Stimulated activated naive CD8-positive, alpha-beta T cell treated with anti-CD3 and anti-CD28 coated beads, Interleukin-15, amount 100 ng/mL, for 72 hours (primary cell): ENCODE measurements around the gene TBX1.
A peak's percentile ranks its signal among the peaks of the same experiment; 100 is the strongest.
"Not testable (repeated sequence)": the region's sequence is repeated elsewhere in the genome, so short reads cannot be mapped to it uniquely, and the experiment has no call there.

Experiments
- ATAC-seq: fragments of 150-1000 bp; cut with Tn5 transposase; 2 replicates; pipeline ENCODE4 v1.10.0; 2021; ENCODE audit warnings: mild to moderate bottlenecking, moderate library complexity
- DNase-seq, 2 donors: peaks; one replicate each; pipeline ENCODE4 v3.0.0; 2021 to 2022
- H3K27ac Mint-ChIP-seq, 2 donors: one replicate each; pipeline ENCODE4 v1.8.0; 2022; ENCODE audit warnings: mild to moderate bottlenecking in 2 of 2, mixed read lengths in 2 of 2, moderate library complexity in 2 of 2
- H3K27me3 Mint-ChIP-seq: one replicate; pipeline ENCODE4 v1.8.0; 2022; ENCODE audit warnings: mixed read lengths
- H3K4me1 Mint-ChIP-seq: one replicate; pipeline ENCODE4 v1.8.0; 2022; ENCODE audit warnings: mild to moderate bottlenecking, mixed read lengths
- H3K4me3 Mint-ChIP-seq, 2 donors: one replicate each; pipeline ENCODE4 v1.8.0; 2022; ENCODE audit warnings: mild to moderate bottlenecking in 2 of 2, mixed read lengths in 2 of 2, moderate library complexity in 1 of 2
- H3K9me3 Mint-ChIP-seq, 2 donors: one replicate each; pipeline ENCODE4 v1.8.0; 2022; ENCODE audit warnings: mixed read lengths in 2 of 2

TBX1 gene

DNA sequence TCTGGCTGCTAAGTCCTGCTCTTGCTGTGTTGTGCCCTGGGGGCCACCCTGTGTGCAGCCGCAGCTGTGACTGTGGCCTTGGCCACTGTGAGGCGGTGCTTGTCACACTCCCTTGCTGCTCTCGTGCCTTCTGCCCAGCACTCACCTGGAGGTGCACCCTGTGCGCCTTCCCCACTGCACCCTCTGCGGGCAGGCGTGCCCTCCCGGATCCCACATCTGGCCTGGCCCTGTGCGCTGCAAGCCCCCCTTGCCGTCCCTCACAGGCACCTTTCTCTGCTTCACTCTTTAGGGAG lies 27.2 kb downstream of the TBX1 start:
- H3K9me3 Mint-ChIP-seq, result peaks cover 0 to 13% of the 10 kb centered on the region in 2 donors
- DNase-seq, result no peak
- no peaks in the 10 kb centered on the region for H3K27me3 Mint-ChIP-seq
- no peaks in the 10 kb centered on the region for H3K4me1 Mint-ChIP-seq
- no peak for ATAC-seq
- no peak overlapping the region for H3K4me3 Mint-ChIP-seq
- H3K27ac Mint-ChIP-seq, result peak overlapping the region in 1 of 2 donors; percentile 80

DNA sequence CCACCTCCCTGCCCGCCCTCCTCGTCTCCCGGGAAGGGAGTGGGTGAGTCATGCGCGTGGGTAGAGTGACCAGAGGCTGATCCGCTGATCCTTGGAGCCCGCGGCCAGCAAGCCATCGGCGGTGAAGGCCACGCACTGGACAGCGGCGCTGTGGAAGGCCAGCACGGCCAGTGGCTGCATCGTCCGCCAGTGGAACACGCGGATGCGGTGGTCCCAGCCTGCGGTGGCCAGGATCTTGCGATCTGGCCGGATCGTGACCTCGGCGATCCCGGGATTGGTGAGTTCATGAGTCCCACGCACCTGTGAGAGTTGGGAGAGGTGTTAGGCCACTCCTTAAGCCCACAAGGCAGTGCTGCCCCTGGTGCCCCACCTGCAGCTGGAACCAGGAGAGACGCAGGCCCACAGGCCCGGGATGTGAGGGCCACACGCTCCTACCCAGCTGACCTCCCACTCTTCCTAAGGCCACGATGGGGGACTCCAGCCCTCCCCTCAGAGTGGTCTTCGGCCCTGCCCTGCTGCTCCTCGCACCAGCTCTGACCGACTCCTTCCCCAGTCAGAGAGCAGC lies 28.2 kb downstream of the TBX1 start:
- H3K9me3 Mint-ChIP-seq, result peaks cover 5 to 16% of the 10 kb centered on the region in 2 donors
- no peaks in the 10 kb centered on the region for H3K4me1 Mint-ChIP-seq
- DNase-seq, result no peak
- H3K27ac Mint-ChIP-seq, result no peak overlapping the region
- ATAC-seq, result no peak
- no peaks in the 10 kb centered on the region for H3K27me3 Mint-ChIP-seq
- H3K4me3 Mint-ChIP-seq, result no peak overlapping the region

DNA sequence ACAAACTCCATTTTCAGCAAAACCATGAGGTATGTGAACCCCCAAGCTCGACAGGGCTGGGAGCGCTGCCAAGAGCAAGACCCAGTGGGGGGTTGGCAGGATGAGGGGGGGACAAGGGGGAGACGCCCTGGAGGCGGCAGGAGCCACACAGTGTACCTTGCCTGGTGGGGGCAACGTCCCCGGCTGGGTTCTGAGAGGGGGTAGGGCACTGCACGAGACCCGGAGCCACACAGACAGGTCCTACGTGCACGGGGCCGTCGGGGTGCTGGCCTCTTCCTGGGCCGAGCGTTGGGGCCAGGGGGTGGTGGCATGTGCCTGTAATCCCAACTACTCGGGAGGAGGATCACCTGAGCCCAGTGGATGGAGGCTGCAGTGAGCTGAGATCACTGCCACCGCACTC lies 28.8 kb downstream of the TBX1 start:
- ATAC-seq (no peak), DNase-seq (no peak)
- H3K27ac Mint-ChIP-seq, result no peak overlapping the region
- H3K9me3 Mint-ChIP-seq, result peaks cover 5 to 16% of the 10 kb centered on the region in 2 donors
- no peaks in the 10 kb centered on the region for H3K27me3 Mint-ChIP-seq
- H3K4me1 Mint-ChIP-seq, result no peaks in the 10 kb centered on the region
- no peak overlapping the region for H3K4me3 Mint-ChIP-seq

DNA sequence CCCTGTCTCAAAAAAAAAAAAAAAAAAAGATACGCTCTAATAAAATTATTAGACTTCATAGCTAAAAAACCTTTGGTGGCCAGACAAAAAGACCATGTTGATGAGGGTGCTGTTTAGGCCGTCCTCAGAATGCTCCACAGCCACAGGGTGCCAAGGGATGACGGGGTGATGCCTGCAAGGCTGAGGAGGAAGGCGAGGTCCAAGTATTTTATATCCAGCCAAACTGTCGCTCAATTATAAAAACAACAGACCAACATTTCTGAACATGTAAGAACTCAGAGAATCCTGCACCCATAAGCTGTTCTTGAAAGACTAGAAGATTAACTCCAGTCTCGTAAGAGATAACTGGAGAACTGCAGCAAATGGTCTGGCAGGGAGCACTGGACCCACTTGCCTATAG lies 29.2 kb downstream of the TBX1 start:
- no peaks in the 10 kb centered on the region for H3K4me1 Mint-ChIP-seq
- DNase-seq (no peak), ATAC-seq (no peak)
- peaks cover 5 to 16% of the 10 kb centered on the region in 2 donors for H3K9me3 Mint-ChIP-seq
- no peak overlapping the region for H3K27ac Mint-ChIP-seq
- no peaks in the 10 kb centered on the region for H3K27me3 Mint-ChIP-seq
- no peak overlapping the region for H3K4me3 Mint-ChIP-seq

DNA sequence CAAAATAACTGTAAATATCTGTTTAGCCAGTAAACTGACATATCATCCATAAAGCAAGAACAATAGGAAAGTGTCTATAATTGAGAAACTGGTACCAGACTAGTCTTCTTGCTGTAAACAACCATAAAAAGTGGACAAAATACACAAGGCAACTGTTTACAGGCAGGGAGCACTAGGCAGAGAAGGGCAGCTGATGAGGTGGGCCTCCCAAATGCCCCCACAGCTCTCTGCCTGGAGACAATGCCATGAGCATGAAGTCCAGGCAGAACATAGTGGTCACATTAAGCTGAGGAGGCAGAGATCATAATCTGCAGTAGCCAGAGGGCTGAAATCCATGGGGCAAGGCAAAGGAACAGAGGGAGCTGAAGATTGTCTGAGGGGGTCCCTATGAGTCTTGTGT lies 30.7 kb downstream of the TBX1 start:
- DNase-seq, result no peak
- Mint-ChIP-seq H3K4me1 (peaks cover 9% of the 10 kb centered on the region), H3K4me3 (no peak overlapping the region), H3K27me3 (no peaks in the 10 kb centered on the region), H3K9me3 (peaks cover 5 to 16% of the 10 kb centered on the region in 2 donors), H3K27ac (no peak overlapping the region)
- no peak for ATAC-seq

DNA sequence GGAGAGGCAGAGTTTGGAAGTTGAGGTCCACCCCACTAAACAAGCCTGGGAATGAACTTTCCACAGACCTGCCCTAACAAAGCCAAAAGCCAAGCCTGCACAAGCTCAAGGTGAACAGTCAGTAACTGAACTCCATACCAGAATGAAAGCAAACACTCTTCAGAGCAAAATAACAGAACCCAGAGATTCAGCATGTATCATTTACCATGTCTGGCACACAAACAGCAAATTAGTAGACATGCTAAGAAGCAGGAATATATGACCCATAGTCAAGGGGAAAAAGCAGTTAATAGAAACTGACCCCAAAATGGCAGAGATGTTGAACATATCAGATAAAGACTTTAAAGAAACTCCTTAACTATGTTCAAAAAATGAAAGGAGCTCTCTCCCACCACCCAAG lies 31.3 kb downstream of the TBX1 start:
- no peak overlapping the region for H3K27ac Mint-ChIP-seq
- H3K27me3 Mint-ChIP-seq, result no peaks in the 10 kb centered on the region
- no peak overlapping the region for H3K4me3 Mint-ChIP-seq
- H3K4me1 Mint-ChIP-seq, result peaks cover 9% of the 10 kb centered on the region
- DNase-seq (no peak), ATAC-seq (no peak)
- peaks cover 5 to 16% of the 10 kb centered on the region in 2 donors for H3K9me3 Mint-ChIP-seq

DNA sequence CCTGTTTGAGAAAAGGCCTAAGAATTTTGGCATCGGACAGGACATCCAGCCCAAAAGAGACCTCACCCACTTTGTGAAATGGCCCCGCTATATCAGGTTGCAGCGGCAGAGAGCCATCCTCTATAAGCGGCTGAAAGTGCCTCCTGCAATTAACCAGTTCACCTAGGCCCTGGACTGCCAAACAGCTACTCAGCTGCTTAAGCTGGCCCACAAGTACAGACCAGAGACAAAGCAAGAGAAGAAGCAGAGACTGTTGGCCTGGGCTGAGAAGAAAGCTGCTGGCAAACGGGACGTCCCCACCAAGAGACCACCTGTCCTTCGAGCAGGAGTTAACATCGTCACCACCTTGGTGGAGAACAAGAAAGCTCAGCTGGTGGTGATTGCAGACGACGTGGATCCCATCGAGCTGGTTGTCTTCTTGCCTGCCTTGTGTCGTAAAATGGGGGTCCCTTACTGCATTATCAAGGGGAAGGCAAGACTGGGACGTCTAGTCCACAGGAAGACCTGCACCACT lies 31.9 kb downstream of the TBX1 start:
- H3K27me3 Mint-ChIP-seq, ATAC-seq, H3K4me3 Mint-ChIP-seq, H3K4me1 Mint-ChIP-seq, DNase-seq, H3K27ac Mint-ChIP-seq: not testable (repeated sequence)
- H3K9me3 Mint-ChIP-seq, result peaks cover 5 to 16% of the 10 kb centered on the region in 2 donors

DNA sequence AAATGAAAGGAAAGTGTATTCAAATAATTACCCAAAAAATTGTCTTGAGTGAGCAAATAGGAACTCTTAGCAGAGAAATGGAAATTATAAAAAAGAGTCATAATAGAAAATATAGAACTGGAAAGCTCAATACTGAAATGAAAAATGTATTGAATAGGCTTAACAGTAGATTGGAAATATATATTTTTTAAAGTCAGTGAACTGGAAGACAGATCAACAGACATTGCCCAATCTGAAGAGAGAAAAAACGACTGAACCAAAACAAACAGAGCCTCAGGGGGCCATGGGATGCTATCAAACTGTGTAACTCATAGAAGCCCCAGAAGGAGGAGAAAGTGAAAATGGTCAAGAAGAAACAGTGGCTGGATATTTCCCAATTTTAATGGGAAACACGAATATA lies 32.6 kb downstream of the TBX1 start:
- no peak for ATAC-seq
- H3K27ac Mint-ChIP-seq, result no peak overlapping the region
- peaks cover 5 to 16% of the 10 kb centered on the region in 2 donors for H3K9me3 Mint-ChIP-seq
- H3K4me1 Mint-ChIP-seq, result peaks cover 9% of the 10 kb centered on the region
- no peak for DNase-seq
- no peak overlapping the region for H3K4me3 Mint-ChIP-seq
- no peaks in the 10 kb centered on the region for H3K27me3 Mint-ChIP-seq

DNA sequence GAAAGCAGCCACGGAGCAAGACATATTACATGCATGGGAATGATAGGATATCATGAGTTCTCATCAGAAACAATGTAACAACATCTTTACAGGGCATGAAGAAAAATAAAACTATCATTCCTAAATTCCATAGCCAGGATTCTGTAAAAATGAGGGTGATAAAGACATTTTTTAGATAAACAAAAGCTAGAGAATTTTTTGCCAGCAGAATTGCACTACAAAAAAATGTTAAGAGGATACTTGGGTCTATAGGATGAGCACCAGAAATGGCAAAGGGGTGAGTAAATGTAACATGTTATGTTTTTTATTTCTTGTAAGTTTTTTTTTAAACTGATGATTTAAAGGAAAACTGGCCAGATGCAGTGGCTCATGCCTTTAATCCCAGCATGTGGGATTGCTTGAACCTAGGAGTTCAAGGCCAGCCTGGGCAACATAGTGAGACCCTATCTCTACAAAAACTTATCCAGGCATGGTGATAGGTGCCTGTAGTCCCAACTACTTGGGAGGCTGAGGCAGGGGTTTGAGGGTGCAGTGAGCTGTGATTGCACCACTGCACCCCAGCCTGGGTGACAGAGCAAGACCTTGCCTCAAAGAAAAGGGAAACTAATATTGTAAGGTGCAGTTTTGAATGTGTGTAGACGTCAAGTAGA lies 33.2 kb downstream of the TBX1 start:
- DNase-seq (no peak), ATAC-seq (no peak)
- H3K27me3 Mint-ChIP-seq, result no peaks in the 10 kb centered on the region
- H3K4me1 Mint-ChIP-seq, result peaks cover 9% of the 10 kb centered on the region
- no peak overlapping the region for H3K4me3 Mint-ChIP-seq
- peaks cover 5 to 16% of the 10 kb centered on the region in 2 donors for H3K9me3 Mint-ChIP-seq
- H3K27ac Mint-ChIP-seq, result no peak overlapping the region

DNA sequence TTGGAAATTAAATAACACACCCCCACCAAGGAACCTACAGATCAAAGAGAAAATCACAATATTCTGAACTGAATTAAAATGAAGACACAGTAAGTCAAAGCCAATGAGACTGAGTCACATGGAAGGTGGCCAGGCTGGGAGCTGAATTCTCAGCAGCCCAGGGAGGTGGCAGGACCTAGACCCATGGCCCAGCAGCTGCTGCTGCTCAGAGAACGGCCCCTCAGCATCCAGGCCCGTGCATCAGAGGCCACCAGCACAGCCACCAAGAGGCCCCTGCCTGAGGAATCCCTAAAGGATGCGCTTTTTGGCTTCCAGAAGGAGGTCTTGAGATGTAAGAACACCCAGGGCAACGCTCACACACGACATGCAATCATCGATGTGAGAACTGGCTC lies 35.0 kb downstream of the TBX1 start:
- Mint-ChIP-seq H3K9me3 (peaks cover 5 to 16% of the 10 kb centered on the region in 2 donors), H3K4me1 (peaks cover 9% of the 10 kb centered on the region), H3K27ac (peak overlapping the region in 1 of 2 donors; percentile 61), H3K4me3 (no peak overlapping the region), H3K27me3 (no peaks in the 10 kb centered on the region)
- no peak for DNase-seq
- ATAC-seq, result no peak

DNA sequence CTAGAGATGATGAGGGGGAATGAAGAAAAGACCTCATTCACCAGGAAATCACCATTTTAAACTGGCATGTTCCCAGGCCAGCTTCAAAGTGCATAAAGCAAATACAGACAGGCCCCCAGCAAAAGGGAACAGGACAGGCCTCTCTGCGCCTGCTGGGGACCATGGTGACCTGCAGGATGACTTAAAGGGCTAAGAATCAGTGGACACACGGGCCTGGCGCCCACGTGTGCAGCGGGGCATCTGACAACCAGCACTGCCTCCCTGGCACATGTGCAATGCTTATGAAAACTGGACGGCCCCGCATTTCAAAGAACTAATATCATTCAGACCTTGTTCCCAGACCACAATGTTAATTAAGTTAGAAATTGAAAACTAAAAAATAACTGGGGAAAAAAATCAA lies 35.6 kb downstream of the TBX1 start:
- DNase-seq (no peak), ATAC-seq (no peak)
- H3K27me3 Mint-ChIP-seq, result no peaks in the 10 kb centered on the region
- no peak overlapping the region for H3K27ac Mint-ChIP-seq
- H3K4me1 Mint-ChIP-seq, result peaks cover 9% of the 10 kb centered on the region
- H3K4me3 Mint-ChIP-seq, result no peak overlapping the region
- peaks cover 5 to 16% of the 10 kb centered on the region in 2 donors for H3K9me3 Mint-ChIP-seq

DNA sequence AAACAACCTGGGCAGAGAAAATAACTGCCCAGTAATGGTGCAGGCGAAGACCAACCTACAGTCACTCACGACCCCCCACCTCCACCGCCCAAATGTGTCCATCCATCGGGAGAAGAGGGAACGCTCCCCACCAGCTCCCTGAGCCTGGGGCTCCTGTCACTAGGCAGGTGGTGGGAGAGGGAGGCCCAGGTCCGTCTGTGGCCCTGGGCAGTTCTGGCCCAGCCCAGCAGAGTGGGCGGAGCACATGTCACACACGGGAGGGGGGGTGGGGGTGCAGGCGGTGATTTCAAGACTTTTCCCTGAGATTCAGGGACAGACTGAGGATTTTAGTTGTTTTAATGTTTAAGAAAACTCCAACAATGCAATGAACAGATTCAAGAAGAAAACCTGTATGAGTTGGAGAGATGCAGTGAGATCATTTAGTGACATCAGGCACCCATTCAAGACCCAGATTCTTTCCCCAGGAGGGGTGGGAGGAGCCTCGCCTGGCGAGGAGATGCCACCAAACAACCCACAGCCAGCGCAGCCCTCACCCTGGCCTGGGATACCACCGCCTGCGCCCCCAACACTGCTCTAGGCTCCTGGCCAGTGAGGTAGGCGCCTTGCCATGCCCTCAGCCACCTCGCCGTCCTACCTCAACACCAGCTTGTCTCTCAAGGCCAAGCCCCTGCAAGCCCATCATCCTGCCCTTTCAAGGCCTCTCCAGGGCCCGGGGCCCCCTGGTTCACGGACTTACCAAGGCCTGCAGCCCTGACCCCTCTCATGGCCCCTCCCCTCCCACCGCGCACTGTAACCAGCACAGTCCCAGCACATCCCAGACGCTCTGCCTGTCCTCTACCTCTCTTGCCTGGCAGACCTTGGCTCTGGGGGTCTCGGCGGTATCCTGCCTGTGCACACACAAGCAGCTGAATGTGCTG lies 36.8 kb downstream of the TBX1 start:
- H3K9me3 Mint-ChIP-seq, result peaks cover 5 to 7% of the 10 kb centered on the region in 2 donors
- H3K27ac Mint-ChIP-seq, result no peak overlapping the region
- no peak for ATAC-seq
- DNase-seq, result no peak
- H3K27me3 Mint-ChIP-seq, result no peaks in the 10 kb centered on the region
- H3K4me3 Mint-ChIP-seq, result no peak overlapping the region
- peaks cover 9% of the 10 kb centered on the region for H3K4me1 Mint-ChIP-seq

DNA sequence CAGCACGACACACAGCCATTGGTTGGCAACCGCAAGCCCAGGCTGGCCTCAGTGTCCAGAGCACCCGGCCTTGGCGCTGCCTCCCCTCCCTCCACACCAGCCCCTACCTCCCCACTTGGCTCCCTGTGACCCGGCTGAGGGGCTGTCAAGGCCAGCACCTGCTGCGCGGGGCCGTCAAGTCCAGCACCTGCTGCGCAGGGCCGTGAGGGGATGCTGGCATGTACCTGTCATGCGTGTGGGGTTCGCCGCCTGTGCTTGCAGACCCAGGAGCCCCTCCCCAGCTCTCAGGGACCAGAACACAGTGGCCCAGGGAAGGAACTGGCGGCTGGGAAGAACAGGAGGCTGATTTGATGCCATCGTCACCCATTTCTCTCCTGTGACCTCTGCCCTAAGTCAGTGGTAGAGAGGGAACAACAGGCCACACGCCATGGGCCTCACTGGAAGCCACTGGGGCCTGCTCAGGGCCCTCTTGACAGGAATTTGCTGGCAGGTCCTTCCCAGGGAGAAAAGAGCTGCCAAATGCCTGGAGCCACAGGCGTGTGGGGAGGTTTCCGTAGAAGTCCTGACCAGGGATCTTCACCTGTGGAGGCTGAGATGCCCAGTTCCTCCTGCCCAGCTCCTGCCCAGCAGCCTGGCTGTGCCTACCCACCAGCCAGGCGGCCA lies 37.6 kb downstream of the TBX1 start:
- Mint-ChIP-seq H3K9me3 (peaks cover 0 to 4% of the 10 kb centered on the region in 2 donors), H3K27me3 (no peaks in the 10 kb centered on the region), H3K27ac (peak overlapping the region in 1 of 2 donors; percentile 44)

DNA sequence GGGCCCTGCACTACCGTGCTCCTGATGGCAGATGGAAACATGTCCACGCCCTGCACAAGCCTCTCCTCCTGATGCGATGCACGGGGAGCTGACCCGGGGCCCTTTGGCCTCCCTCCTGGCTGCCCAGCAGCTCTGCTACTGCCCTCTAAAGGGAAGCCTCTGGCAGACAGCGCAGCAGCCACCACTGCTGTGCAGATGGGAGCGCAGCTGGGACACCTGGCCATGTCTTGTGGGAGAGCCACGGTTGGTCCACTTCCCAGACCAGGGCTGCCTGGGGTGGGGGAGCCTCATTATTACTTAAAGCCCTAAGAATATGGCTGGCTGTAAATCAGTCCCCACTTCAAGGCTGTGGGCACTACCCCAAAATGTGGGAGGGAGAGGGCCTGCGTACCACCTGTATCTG lies 38.3 kb downstream of the TBX1 start:
- Mint-ChIP-seq H3K9me3 (no peaks in the 10 kb centered on the region), H3K27me3 (no peaks in the 10 kb centered on the region), H3K27ac (no peak overlapping the region), H3K4me1 (peaks cover 9% of the 10 kb centered on the region), H3K4me3 (no peak overlapping the region)
- no peak for ATAC-seq
- DNase-seq, result no peak

More for the DNA sequence above, 37.6 kb downstream of the TBX1 start:
- ATAC-seq, result no peak
- no peak overlapping the region for H3K4me3 Mint-ChIP-seq
- H3K4me1 Mint-ChIP-seq, result peaks cover 9% of the 10 kb centered on the region
- no peak for DNase-seq

DNA sequence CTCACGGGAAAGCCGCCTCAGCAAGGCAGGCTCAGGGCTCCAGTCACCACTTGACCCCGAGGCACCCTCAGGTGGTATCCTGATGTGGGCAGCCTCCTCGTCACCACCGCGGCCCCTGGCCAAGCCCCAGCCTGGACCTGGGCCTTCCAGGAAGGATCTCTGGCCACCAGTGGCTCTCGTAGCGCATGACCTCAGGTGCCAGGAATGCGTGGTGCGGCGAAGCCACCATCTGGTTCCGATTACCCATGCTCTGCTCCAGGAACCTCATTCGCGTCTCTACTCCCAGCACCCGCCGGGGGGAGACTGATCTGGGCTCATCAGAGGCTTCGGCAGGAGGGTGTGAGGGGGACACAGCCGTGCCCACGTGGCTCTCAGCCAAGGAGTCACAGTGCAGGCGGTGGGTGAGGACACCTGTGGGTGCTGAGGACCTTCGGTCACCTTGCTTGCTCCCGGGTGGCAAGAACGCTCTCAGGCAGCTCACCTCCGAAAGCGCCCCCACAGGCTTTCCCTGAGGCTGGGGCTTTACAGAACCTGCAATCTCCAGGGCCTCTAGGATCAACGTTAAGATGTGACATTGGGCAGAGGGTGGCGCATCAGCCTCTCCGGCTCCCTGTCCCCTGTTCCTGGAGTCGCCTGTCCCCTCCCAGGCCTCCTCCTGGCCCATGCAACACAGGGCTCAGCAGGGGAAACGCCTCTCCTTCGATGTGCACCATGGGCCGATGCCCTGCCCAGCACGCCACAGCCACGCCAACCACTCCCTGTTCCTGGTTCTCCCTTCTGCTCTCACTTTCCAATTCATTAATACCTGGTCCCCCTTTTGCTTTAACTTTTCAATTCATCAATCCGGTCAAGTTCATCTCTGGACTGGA lies 39.0 kb downstream of the TBX1 start:
- DNase-seq (no peak), ATAC-seq (no peak)
- Mint-ChIP-seq H3K27me3 (no peaks in the 10 kb centered on the region), H3K4me3 (no peak overlapping the region), H3K9me3 (no peaks in the 10 kb centered on the region), H3K4me1 (peaks cover 9% of the 10 kb centered on the region), H3K27ac (peak overlapping the region in 1 of 2 donors; percentile 4)
